Right forelimb (tissue), 1 donor: ENCODE data around the gene PPP1CA.

Experiments
- DNase-seq: peaks from one replicate; pipeline ENCODE4 v3.0.0-alpha.2; 2018

Gene PPP1CA

DNA sequence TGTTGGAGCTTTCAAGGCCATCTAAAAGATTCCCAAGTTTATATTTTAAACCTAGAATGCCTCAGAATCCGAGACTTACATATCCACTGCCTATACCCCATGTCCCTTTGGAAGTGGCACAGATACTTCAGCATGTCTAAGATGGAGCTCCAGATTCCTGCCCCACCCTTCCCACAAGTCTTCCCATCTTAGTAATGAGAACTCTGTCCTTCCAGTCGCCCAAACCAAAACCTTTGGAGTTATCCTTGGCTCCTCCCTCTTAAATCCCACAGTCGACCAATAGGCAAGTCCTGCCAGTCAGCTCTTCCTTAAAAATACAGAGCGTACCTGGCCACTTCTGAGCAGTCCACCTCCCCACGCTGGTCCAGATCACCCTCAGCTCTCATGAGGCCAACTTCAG lies 52.6 kb downstream of the PPP1CA start:
- no peak for DNase-seq
